AG04449 (cell line): ENCODE data around the gene ATL3.
"Not testable (repeated sequence)": the region's sequence is repeated elsewhere in the genome, so short reads cannot be mapped to it uniquely, and the experiment has no call there.

Experiments
- CTCF ChIA-PET: fragments of 350-600 bp; formaldehyde crosslinking; extraction: SDS; loops from one replicate; lab custom pipeline; 2021; ENCODE audit warnings: antibody characterized with exemption; lab: Yijun Ruan, JAX
- POLR2A ChIA-PET: fragments of 400-600, 350-600 bp; formaldehyde crosslinking; extraction: SDS; loops from one replicate; lab custom pipeline; 2020; ENCODE audit warnings: antibody characterized with exemption, inconsistent platforms; lab: Yijun Ruan, JAX
- DNase-seq: peaks from one replicate; pipeline ENCODE4 v3.0.0-alpha.2; 2010; ENCODE audit warnings: low read depth, low spot score
- H3K4me3 ChIP-seq: 2 replicates; pipeline ENCODE4 v1.5.1; 2011; ENCODE audit warnings: low read depth, mild to moderate bottlenecking, control low read depth, low read length
- CTCF ChIP-seq: IDR thresholded peaks from one replicate; pipeline ENCODE4 v1.5.1; 2011; ENCODE audit warnings: mild to moderate bottlenecking, moderate library complexity, low read length, control low read depth, inconsistent platforms; ENCODE audit not compliant: insufficient read depth; ENCODE audit errors: missing control alignments

ATL3 gene

GRCh38 chr11:63698976-63699733, 28.0 kb upstream of the ATL3 start:
- DNase-seq = no peak
- CTCF ChIA-PET = interaction anchor here (1.6 to 4.1 kb wide), 2 partner anchors 9 to 38 kb away, joined by 5 to 24 read pairs; no protein-coding TSS in a partner anchor
- POLR2A ChIA-PET = no interaction called here
- no peak overlapping the region for H3K4me3 ChIP-seq
- TF ChIP-seq CTCF = no peak

DNA sequence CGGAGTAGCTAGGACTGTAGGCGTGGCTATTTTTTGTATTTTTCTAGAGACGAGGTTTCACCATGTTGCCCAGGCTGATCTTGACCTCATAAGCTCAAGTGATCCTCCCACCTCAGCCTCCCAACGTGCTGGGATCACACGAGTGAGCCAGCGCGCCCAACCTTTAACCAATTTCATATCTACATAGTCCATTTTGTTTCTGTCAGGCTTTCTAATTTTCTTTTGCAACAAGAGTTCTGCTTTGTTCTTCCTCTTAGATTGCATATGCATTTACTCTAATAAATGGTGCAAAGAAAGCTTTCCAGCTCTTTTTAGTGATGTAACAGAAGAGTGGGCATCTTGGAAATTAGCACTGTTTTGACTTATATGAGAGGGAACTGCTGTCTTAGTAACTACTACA, 23.4 kb upstream of the ATL3 start:
- no peak for DNase-seq
- CTCF ChIA-PET = interaction anchor here (0.8 to 1.9 kb wide), 7 partner anchors 8 to 55 kb away, joined by 3 to 6 read pairs (median 4); partner anchors contain the start of gene ATL3
- no peak for TF ChIP-seq CTCF
- no peak overlapping the region for H3K4me3 ChIP-seq
- POLR2A ChIA-PET = no interaction called here

DNA sequence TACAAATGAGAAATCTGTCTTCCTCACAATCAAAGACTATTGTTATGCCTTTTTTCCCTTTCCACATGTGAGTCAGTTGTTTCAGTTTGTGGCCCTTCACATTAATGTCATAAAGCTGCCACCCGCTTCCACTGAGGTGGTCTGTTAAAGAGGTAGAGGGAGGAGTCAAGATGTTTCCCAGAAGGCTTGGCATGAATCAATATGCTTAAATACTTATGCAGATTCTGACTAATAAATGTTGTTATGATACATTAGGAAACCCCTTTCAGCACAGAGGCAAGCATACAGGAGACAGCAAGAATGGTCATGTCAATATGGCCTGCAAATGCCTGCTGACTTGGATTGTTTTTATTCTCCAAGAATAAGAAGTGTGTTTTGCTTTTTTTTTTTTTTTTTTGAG, 16.7 kb upstream of the ATL3 start:
- no peak for DNase-seq
- ChIA-PET CTCF (interaction anchor here (1.5 kb wide), 1 partner anchor 14 kb away, joined by 3 read pairs; no protein-coding TSS in a partner anchor), POLR2A (no interaction called here)
- no peak for TF ChIP-seq CTCF
- H3K4me3 ChIP-seq = no peak overlapping the region

DNA sequence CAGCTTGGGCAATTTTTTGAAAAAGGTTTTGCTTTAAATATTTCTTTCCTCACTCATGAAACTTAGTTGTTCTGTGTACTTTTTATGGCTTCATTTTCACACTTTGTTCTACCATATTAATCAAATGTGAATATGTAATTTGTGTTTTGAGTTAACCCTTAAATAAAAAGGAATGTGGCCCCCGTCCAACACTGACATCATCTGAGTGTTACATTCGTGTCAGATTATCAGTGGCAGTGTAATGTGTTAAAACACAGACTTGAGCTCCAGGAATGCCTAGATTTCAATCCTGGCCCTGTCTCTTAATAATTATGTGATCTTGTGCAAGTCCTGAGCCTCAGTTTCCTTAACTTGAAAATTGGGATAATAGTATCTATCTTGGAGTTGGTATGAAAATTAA, 15.8 kb upstream of the ATL3 start:
- POLR2A ChIA-PET = no interaction called here
- CTCF ChIA-PET = interaction anchor here (0.7 to 1.4 kb wide), 3 partner anchors 8 to 24 kb away, joined by 3 read pairs; no protein-coding TSS in a partner anchor
- TF ChIP-seq CTCF = no peak
- DNase-seq = no peak
- H3K4me3 ChIP-seq = no peak overlapping the region

GRCh38 chr11:63685158-63685721, 14.1 kb upstream of the ATL3 start:
- DNase-seq, CTCF ChIA-PET, POLR2A ChIA-PET, H3K4me3 ChIP-seq: not testable (repeated sequence)

GRCh38 chr11:63683133-63683991, 12.2 kb upstream of the ATL3 start:
- peak overlapping the region; percentile 92 for H3K4me3 ChIP-seq
- no peak for TF ChIP-seq CTCF
- no peak for DNase-seq
- ChIA-PET CTCF (interaction anchor here (0.5 to 5.0 kb wide), 10 partner anchors 8 to 204 kb away, joined by 3 to 47 read pairs (median 4); partner anchors contain the start of gene ATL3), POLR2A (no interaction called here)
